ENCODE data around the gene SPATA3. TPM values are rescaled to one million over a fixed set of nuclear protein-coding genes. Genes with fewer than 3 reads are reported as not detected.

Gene SPATA3
- total and polyA plus RNA-seq, 2 of the 13 experiments (the other 11 are each of a cell fraction or from before 2014, with no cell fraction given), result not detected

- TF ChIP-seq ARID5B (CRISPR knock-in tag; IDR thresholded peaks at IDR 0.05), result peak; percentile 61
- peak; percentile 59; the same call in 1 of the 2 replicates for TF ChIP-seq ZNF276 (CRISPR knock-in tag; IDR thresholded peaks at IDR 0.05; ENCODE audit: low read depth)
- TF ChIP-seq MAX (IDR thresholded peaks at IDR 0.05), result no peak
- no peak for TF ChIP-seq ZBTB10 (CRISPR knock-in tag; IDR thresholded peaks at IDR 0.05; ENCODE audit: borderline replicate concordance)
- 0 out of 2 replicates have a peak, but pooled peaks have one; percentile 15 for TF ChIP-seq ARID3A (IDR thresholded peaks at IDR 0.05; ENCODE audit: low read depth, low read length)
- TF ChIP-seq PHF21A (CRISPR knock-in tag; IDR thresholded peaks at IDR 0.05), result peak; percentile 65
- no peak for TF ChIP-seq NFYB (CRISPR knock-in tag; IDR thresholded peaks at IDR 0.05)
- peak; percentile 86; the same call in 1 of the 2 replicates for TF ChIP-seq ZNF136 (CRISPR knock-in tag; IDR thresholded peaks at IDR 0.05; ENCODE audit: low read depth)
- no peak; the same call in 1 of the 2 replicates for TF ChIP-seq FOXJ3 (CRISPR knock-in tag; IDR thresholded peaks at IDR 0.05; ENCODE audit: borderline replicate concordance)
- no peak for TF ChIP-seq DPF2 (CRISPR knock-in tag; IDR thresholded peaks at IDR 0.05; ENCODE audit: borderline replicate concordance, low read depth)
- TF ChIP-seq HOXA9 (CRISPR knock-in tag; IDR thresholded peaks at IDR 0.05; ENCODE audit: borderline replicate concordance), result no peak
- no peak for TF ChIP-seq ZNF496 (CRISPR knock-in tag; IDR thresholded peaks at IDR 0.05; ENCODE audit: insufficient replicate concordance)
- TF ChIP-seq ZNF644 (CRISPR knock-in tag; IDR thresholded peaks at IDR 0.05; ENCODE audit: low read depth), result no peak
- peak; percentile 75; the same call in 1 of the 2 replicates for TF ChIP-seq KDM3A (CRISPR knock-in tag; IDR thresholded peaks at IDR 0.05; ENCODE audit: low read depth)
These were observed 60.8 kb downstream of the SPATA3 start, which contains the start of gene PSMD1 (continued) for GRCh38 chr2:231056453-231057416.
